Measurements from ENCODE around the gene DPYSL5. TPM values are rescaled to one million over a fixed set of nuclear protein-coding genes. Genes with fewer than 3 reads are reported as not detected.

Gene DPYSL5
- total and polyA plus RNA-seq, 4 donors: not detected

GRCh38 chr2:26954135-26954534 is 106.2 kb downstream of the DPYSL5 start:
- no peaks in the 10 kb centered on the region for H3K4me1 ChIP-seq (ENCODE audit: control insufficient read depth in 4 of 4, insufficient read depth in 4 of 4, low read length in 3 of 4)
- H3K9ac ChIP-seq (ENCODE audit: low read depth in 1 of 2, low read length in 2 of 2): no peak overlapping the region
- DNase-seq (ENCODE audit: low spot score): no peak
- H3K9me3 ChIP-seq (ENCODE audit: control insufficient read depth in 4 of 4, low read length in 3 of 4): no peaks in the 10 kb centered on the region
- TF ChIP-seq, protein P1, sequence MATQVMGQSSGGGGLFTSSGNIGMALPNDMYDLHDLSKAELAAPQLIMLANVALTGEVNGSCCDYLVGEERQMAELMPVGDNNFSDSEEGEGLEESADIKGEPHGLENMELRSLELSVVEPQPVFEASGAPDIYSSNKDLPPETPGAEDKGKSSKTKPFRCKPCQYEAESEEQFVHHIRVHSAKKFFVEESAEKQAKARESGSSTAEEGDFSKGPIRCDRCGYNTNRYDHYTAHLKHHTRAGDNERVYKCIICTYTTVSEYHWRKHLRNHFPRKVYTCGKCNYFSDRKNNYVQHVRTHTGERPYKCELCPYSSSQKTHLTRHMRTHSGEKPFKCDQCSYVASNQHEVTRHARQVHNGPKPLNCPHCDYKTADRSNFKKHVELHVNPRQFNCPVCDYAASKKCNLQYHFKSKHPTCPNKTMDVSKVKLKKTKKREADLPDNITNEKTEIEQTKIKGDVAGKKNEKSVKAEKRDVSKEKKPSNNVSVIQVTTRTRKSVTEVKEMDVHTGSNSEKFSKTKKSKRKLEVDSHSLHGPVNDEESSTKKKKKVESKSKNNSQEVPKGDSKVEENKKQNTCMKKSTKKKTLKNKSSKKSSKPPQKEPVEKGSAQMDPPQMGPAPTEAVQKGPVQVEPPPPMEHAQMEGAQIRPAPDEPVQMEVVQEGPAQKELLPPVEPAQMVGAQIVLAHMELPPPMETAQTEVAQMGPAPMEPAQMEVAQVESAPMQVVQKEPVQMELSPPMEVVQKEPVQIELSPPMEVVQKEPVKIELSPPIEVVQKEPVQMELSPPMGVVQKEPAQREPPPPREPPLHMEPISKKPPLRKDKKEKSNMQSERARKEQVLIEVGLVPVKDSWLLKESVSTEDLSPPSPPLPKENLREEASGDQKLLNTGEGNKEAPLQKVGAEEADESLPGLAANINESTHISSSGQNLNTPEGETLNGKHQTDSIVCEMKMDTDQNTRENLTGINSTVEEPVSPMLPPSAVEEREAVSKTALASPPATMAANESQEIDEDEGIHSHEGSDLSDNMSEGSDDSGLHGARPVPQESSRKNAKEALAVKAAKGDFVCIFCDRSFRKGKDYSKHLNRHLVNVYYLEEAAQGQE (IDR thresholded peaks at IDR 0.05): no peak
- TF ChIP-seq, protein P2, sequence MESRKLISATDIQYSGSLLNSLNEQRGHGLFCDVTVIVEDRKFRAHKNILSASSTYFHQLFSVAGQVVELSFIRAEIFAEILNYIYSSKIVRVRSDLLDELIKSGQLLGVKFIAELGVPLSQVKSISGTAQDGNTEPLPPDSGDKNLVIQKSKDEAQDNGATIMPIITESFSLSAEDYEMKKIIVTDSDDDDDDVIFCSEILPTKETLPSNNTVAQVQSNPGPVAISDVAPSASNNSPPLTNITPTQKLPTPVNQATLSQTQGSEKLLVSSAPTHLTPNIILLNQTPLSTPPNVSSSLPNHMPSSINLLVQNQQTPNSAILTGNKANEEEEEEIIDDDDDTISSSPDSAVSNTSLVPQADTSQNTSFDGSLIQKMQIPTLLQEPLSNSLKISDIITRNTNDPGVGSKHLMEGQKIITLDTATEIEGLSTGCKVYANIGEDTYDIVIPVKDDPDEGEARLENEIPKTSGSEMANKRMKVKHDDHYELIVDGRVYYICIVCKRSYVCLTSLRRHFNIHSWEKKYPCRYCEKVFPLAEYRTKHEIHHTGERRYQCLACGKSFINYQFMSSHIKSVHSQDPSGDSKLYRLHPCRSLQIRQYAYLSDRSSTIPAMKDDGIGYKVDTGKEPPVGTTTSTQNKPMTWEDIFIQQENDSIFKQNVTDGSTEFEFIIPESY (IDR thresholded peaks at IDR 0.05): no peak
- TF ChIP-seq EGR1 (IDR thresholded peaks at IDR 0.05; ENCODE audit: low read depth in 2 of 2): no peak
- no peak for TF ChIP-seq NR2F2 (IDR thresholded peaks at IDR 0.05)
- no peak for TF ChIP-seq YY1 (IDR thresholded peaks at IDR 0.05)
- TF ChIP-seq RAD21 (IDR thresholded peaks at IDR 0.05): no peak
- no peak for TF ChIP-seq SP1 (IDR thresholded peaks at IDR 0.05)
- no peak for TF ChIP-seq CTCF (IDR thresholded peaks at IDR 0.05; ENCODE audit: low read depth, low read length, missing input control)
- no peak for TF ChIP-seq TAF1 (conservative IDR thresholded peaks at IDR 0.05)
- no peak for TF ChIP-seq JUND (IDR thresholded peaks at IDR 0.05)
- TF ChIP-seq GABPA (IDR thresholded peaks at IDR 0.05 in 1 of 2, conservative IDR thresholded peaks at IDR 0.05 in 1 of 2): no peak
- no peak for TF ChIP-seq HNF4G (IDR thresholded peaks at IDR 0.05)
- TF ChIP-seq, protein P3, sequence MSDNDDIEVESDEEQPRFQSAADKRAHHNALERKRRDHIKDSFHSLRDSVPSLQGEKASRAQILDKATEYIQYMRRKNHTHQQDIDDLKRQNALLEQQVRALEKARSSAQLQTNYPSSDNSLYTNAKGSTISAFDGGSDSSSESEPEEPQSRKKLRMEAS (IDR thresholded peaks at IDR 0.05): no peak
- TF ChIP-seq RXRA (IDR thresholded peaks at IDR 0.05): no peak
- no peak for TF ChIP-seq HNF4A (conservative IDR thresholded peaks at IDR 0.05)
- TF ChIP-seq FOXA2 (IDR thresholded peaks at IDR 0.05): no peak
- TF ChIP-seq FOXA1 (IDR thresholded peaks at IDR 0.05): no peak
- no peak for TF ChIP-seq ATF3 (IDR thresholded peaks at IDR 0.05)
- no peak overlapping the region for H3K4me3 ChIP-seq (ENCODE audit: low read depth in 1 of 3, low read length in 3 of 3)
- no peak overlapping the region for H3K27ac ChIP-seq (ENCODE audit: low read depth in 1 of 2, low read length in 2 of 2)
- no peaks in the 10 kb centered on the region for H3K36me3 ChIP-seq (ENCODE audit: control insufficient read depth in 4 of 4, insufficient read depth in 3 of 4, low read depth in 1 of 4, low read length in 3 of 4)
- 88% methylated on average over 4 of the region's 4 CpGs for WGBS
- H3K27me3 ChIP-seq (ENCODE audit: control insufficient read depth in 4 of 4, insufficient read depth in 4 of 4, low read length in 3 of 4): peaks cover 0 to 5% (median 0%) of the 10 kb centered on the region in 4 donors

Data from liver (tissue), 9 donors.